Fibroblast of villous mesenchyme (primary cell): ENCODE results near the gene TOR1B. TPM values are rescaled to one million over a fixed set of nuclear protein-coding genes. Genes with fewer than 3 reads are reported as not detected.
"Not testable (repeated sequence)": the region's sequence is repeated elsewhere in the genome, so short reads cannot be mapped to it uniquely, and the experiment has no call there.

Experiments
- DNase-seq: peaks from one replicate; pipeline ENCODE4 v3.0.0-alpha.2; 2010; ENCODE audit warnings: low read depth
- H3K4me3 ChIP-seq: 2 replicates; pipeline ENCODE4 v1.5.1; 2011; ENCODE audit warnings: low read depth, mild to moderate bottlenecking, low read length
- total RNA-seq: library from RNA; depleted of rRNA; stranded (reverse); fragments of >200 nt; gene quantifications from 2 replicates; pipeline ENCODE4 v1.2.3, GENCODE V29; 2012
- TF ChIP-seq, protein P1 (sequence below): IDR thresholded peaks from 2 replicates; pipeline ENCODE4 v1.5.1; 2012; ENCODE audit warnings: low read depth, mild to moderate bottlenecking, low read length; ENCODE audit not compliant: insufficient read depth

Gene TOR1B
- total RNA-seq, 1 donor = 33.2 TPM

DNA sequence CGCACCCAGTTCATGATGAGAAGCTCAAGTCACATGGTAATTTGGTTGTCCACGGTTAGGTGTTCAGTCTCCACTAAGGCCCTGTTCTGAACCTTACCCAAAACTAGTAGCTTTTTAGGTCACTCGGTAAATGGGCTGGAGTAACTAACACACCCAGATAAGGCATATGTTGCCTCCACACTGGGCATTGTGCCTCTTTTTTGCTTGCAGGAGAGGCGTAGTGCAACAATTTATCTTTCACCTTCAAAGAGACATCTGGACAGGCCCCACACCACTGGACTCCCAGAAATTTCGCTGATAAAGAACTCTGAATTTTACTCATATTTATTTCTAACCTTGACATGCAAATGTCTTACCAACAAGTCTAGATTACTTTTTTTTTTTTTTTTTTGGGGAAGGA is 33.3 kb upstream of the TOR1B start:
- TF ChIP-seq, protein P1, sequence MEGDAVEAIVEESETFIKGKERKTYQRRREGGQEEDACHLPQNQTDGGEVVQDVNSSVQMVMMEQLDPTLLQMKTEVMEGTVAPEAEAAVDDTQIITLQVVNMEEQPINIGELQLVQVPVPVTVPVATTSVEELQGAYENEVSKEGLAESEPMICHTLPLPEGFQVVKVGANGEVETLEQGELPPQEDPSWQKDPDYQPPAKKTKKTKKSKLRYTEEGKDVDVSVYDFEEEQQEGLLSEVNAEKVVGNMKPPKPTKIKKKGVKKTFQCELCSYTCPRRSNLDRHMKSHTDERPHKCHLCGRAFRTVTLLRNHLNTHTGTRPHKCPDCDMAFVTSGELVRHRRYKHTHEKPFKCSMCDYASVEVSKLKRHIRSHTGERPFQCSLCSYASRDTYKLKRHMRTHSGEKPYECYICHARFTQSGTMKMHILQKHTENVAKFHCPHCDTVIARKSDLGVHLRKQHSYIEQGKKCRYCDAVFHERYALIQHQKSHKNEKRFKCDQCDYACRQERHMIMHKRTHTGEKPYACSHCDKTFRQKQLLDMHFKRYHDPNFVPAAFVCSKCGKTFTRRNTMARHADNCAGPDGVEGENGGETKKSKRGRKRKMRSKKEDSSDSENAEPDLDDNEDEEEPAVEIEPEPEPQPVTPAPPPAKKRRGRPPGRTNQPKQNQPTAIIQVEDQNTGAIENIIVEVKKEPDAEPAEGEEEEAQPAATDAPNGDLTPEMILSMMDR = no peak
- no peak overlapping the region for H3K4me3 ChIP-seq
- DNase-seq = no peak

- no peak for DNase-seq
- TF ChIP-seq, protein P1 = no peak
- H3K4me3 ChIP-seq = no peak overlapping the region
These were observed 32.2 kb upstream of the TOR1B start for GRCh38 chr9:129770741-129771140.

- H3K4me3 ChIP-seq = no peak overlapping the region
- TF ChIP-seq, protein P1 = no peak
- DNase-seq = peak; percentile 98
These were observed 29.5 kb upstream of the TOR1B start for GRCh38 chr9:129773262-129774048.

GRCh38 chr9:129774791-129775447 is 28.1 kb upstream of the TOR1B start:
- DNase-seq = no peak
- TF ChIP-seq, protein P1 = no peak
- H3K4me3 ChIP-seq = no peak overlapping the region

GRCh38 chr9:129775448-129775798 is 27.6 kb upstream of the TOR1B start:
- DNase-seq = no peak
- TF ChIP-seq, protein P1 = no peak
- H3K4me3 ChIP-seq = no peak overlapping the region

GRCh38 chr9:129776096-129776495 is 26.9 kb upstream of the TOR1B start:
- not testable (repeated sequence) for H3K4me3 ChIP-seq, DNase-seq

DNA sequence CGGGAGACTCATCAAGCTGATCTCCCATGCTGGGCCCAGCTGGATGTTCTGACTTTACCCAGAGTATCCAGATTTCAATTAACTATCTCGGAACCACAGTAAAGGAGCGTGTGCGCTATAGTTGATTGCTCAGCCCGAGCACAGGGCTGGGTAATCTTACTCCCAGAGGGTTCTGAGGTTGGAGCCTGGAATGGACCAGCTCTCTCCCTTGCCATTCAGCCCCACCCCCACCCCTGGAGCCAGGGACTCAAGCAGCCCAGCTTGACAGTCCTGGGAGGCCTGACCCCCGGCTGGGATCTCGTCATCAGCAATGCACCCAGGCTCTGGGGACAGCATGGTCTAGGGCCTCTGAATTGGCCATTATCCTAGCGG is 26.4 kb upstream of the TOR1B start:
- TF ChIP-seq, protein P1 = no peak
- peak overlapping the region; percentile 40 for H3K4me3 ChIP-seq
- DNase-seq = no peak
